HG02763 (cell line): Measurements from ENCODE around the gene MBOAT2.
"Not testable (repeated sequence)": the region's sequence is repeated elsewhere in the genome, so short reads cannot be mapped to it uniquely, and the experiment has no call there.

Experiments
- ATAC-seq: cut with Tn5 transposase; IDR thresholded peaks from one replicate; pipeline ENCODE4 v1.9.1; 2021; ENCODE audit warnings: mild to moderate bottlenecking, moderate library complexity; ENCODE audit not compliant: unreplicated experiment

Gene MBOAT2

GRCh38 chr2:8965216-8965969 lies 38.1 kb downstream of the MBOAT2 start:
- no peak for ATAC-seq

GRCh38 chr2:8962890-8963289 lies 40.6 kb downstream of the MBOAT2 start:
- no peak for ATAC-seq

DNA sequence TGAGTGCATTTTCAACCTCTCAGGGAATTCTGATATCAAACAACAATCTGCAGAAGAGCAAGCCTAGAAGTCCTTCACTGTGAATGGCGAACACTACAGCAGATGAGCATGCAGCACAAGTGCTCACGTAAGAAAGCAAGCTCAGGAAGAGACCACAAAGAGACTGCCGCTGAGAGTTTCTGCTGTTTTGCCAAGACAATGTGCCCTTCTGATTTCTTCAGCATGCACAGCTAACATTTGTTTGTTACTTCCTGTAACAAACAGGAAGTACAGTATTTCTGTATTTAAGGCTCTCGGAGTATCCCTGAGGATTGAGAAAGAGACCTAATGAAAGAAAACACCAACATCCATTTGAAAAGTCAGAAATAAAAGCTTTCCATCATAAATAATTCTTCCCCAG lies 45.9 kb downstream of the MBOAT2 start:
- ATAC-seq, result no peak

- ATAC-seq, result no peak
These were observed 46.7 kb downstream of the MBOAT2 start for GRCh38 chr2:8956774-8957173.

DNA sequence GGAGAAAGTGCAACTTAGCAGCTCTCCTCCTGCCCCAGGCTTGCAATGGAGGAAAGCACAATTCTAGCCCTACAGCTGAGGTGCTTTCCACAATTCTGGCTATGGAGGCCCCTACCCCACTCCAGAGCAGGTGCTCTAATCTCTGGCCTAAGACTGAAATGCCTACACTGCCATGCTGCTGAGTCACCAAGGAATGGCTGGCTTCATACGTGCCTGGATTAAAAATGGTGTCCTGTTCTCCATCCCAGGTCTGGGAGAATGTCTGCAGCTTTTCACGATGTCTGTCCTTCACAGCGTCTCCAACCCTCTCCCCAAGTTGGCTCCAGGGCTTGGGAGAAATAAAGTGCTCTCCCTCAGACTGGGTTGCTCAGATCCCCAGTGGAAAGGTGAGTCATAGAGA lies 48.5 kb downstream of the MBOAT2 start:
- ATAC-seq, result no peak

DNA sequence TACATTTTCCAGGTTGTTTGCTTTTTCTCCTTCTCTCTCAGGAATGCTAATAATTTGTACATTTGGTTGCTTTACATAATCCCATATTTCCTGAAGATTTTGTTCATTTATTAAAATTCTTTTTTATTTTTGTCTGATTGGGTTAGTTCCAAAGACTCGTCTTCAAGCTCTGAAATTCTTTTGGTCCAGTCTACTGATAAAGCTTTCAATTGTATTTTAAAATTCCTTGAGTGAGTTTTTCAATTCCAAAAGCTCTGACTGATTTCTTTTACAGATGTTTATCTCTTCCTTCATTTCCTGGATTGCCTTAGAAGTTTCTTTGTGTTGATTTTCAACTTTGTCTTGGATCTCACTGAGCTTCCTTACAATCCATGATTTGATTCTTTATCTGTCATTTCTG lies 50.0 kb downstream of the MBOAT2 start:
- ATAC-seq, result no peak

DNA sequence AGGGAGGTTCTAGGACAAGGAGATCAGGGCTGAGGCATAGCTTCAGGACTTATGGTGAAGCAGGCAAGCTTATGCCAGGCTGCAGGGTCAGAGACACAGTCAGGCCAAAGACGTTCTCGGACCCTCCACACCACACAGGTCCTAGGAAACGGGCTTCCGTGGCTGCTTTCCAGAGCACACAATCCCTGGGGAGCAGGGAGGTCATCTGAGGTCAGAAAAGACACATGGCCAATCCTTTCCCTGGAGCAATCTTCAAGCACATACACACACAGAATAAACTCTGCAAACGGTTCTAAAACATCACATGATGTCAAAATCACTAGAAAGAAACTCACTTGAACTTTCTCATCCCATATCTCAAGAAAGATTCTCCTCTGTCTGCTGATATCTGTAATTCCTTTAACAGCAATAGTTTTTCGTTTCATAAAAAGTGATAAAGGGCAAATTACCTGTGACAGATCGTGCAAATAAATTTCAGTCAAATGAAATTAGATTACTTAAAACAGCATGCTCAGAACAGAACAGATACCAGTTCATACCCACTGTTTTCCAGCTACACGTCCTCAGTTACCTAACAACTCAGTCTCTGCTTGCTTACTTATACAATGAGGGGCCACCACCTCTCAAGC lies 63.9 kb downstream of the MBOAT2 start:
- no peak for ATAC-seq

GRCh38 chr2:8938384-8938783 lies 65.1 kb downstream of the MBOAT2 start:
- ATAC-seq, result no peak

- ATAC-seq, result no peak
These were observed 67.5 kb downstream of the MBOAT2 start for GRCh38 chr2:8935982-8936381.

- ATAC-seq, result no peak
These were observed 69.1 kb downstream of the MBOAT2 start for GRCh38 chr2:8934338-8934737.

GRCh38 chr2:8932702-8933101 lies 70.8 kb downstream of the MBOAT2 start:
- ATAC-seq, result no peak

DNA sequence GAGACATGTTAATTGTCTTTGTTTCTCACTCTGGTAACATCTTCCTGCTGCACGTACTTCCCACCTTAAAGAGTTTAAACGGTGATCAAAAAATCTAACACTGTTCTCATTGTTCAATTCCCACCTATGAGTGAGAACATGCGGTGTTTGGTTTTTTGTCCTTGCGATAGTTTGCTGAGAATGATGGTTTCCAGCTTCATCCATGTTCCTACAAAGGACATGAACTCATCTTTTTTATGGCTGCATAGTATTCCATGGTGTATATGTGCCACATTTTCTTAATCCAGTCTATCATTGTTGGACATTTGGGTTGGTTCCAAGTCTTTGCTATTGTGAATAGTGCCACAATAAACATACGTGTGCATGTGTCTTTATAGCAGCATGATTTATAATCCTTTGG lies 73.3 kb downstream of the MBOAT2 start:
- not testable (repeated sequence) for ATAC-seq

DNA sequence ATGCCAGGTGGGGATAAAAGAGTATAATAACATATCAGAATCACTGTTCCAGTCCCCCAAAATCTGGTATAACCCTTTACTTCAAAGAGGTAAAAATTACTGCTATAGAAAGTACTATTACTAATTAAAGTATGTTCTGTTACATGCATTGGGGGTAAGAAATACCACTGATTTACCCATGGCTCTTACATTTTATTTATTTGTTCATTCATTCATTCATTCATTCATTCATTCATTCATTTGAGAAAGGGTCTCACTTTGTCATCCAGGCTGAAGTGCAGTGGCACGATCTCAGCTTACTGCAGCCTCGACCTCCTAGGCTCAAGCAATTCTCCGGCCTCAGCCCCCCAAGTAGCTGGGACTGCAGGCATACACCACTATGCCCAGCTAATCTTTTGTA lies 74.4 kb downstream of the MBOAT2 start:
- no peak for ATAC-seq

GRCh38 chr2:8927510-8928455 lies 75.7 kb downstream of the MBOAT2 start:
- no peak for ATAC-seq

- ATAC-seq, result no peak
These were observed 77.1 kb downstream of the MBOAT2 start for GRCh38 chr2:8926356-8926755.

GRCh38 chr2:8925411-8925810 lies 78.1 kb downstream of the MBOAT2 start:
- no peak for ATAC-seq

GRCh38 chr2:8923183-8923582 lies 80.3 kb downstream of the MBOAT2 start:
- ATAC-seq, result no peak

DNA sequence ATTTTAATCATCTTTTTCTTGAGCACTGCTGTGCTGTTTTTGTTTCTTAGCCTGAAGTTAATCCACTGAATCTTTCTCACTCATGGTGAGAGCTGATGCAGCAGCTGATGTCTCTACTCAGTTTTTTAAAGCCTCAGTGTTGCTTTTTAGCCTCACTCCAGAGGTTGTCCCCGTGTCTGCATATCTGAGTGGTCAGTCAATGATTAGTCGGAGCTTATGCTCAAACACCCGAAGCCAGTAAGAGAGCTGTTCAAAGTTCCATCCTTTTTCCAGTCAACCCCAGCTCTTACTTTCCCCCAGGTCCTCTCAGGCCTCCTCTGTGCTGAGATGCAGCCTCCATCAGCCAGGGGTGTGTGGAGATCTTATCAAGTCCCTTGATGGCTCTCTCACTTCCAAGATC lies 81.1 kb downstream of the MBOAT2 start:
- no peak for ATAC-seq

DNA sequence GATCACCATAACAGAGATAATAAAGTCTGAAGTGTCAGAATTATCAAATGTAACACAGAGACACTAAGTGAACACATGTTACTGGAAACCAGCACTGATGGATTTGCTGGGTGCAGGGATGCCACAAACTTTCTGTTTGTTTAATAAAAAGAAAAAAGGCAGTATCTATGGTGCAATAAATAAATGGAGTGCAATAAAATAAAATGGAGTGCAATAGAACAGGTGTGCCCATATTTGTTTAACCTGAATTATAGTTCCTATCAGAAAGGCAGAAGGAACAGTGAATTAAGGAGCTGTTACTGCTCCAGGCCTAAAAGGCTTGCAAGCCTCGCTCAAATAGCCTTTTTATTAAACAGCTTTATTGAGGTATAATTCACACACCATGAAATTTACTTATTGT lies 85.1 kb downstream of the MBOAT2 start:
- ATAC-seq, result no peak

- ATAC-seq, result no peak
These were observed 87.5 kb downstream of the MBOAT2 start for GRCh38 chr2:8915941-8916340.

DNA sequence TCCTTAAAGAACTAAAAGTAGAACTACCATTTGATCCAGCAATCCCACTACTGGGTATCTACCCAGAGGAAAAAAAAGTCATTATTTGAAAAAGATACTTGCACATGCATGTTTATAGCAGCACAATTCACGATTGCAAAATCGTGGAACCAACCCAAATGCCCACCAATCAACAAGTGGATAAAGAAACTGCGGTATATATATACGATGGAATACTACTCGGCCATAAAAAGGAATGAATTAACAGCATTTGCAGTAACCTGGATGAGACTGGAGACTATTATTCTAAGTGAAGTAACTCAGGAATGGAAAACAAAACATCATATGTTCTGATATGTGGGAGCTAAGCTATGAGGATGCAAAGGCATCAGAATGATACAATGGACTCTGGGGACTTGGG lies 89.7 kb downstream of the MBOAT2 start:
- not testable (repeated sequence) for ATAC-seq
